HFFc6 (cell line): Measurements from ENCODE around the gene HTT-AS. TPM values are rescaled to one million over a fixed set of nuclear protein-coding genes. Genes with fewer than 3 reads are reported as not detected.

ENCODE experiments used
- DNase-seq: peaks from one replicate; pipeline ENCODE4 v3.0.0-alpha.2; 2018
- H3K27ac Mint-ChIP-seq: 2 replicates; pipeline ENCODE4 v1.8.0; 2020; ENCODE audit warnings: mild to moderate bottlenecking, mixed read lengths
- H3K27me3 Mint-ChIP-seq: 2 replicates; pipeline ENCODE4 v1.8.0; 2021; ENCODE audit warnings: mild to moderate bottlenecking, moderate library complexity, mixed read lengths; ENCODE audit not compliant: insufficient read depth
- H3K36me3 Mint-ChIP-seq: 2 replicates; pipeline ENCODE4 v1.8.0; 2021; ENCODE audit warnings: low read depth, mixed read lengths
- H3K4me1 Mint-ChIP-seq: 2 replicates; pipeline ENCODE4 v1.8.0; 2020; ENCODE audit warnings: low read depth, mixed read lengths
- H3K4me3 Mint-ChIP-seq: 2 replicates; pipeline ENCODE4 v1.8.0; 2020; ENCODE audit warnings: mild to moderate bottlenecking, moderate library complexity, mixed read lengths
- H3K9me3 Mint-ChIP-seq: 2 replicates; pipeline ENCODE4 v1.8.0; 2020; ENCODE audit warnings: mild to moderate bottlenecking, mixed read lengths
- CTCF ChIP-seq: fragments of 200-600 bp; sonication (generic); IDR thresholded peaks from 2 replicates; pipeline ENCODE4 v1.5.0; 2021; ENCODE audit warnings: antibody characterized with exemption, mild to moderate bottlenecking
- long read RNA-seq: library from polyadenylated mRNA; unstranded; transcript quantifications from one replicate; pipeline ENCODE4 v2.0.0, GENCODE V29; 2019
- total RNA-seq, 6 experiments: library from RNA; stranded (reverse); fragmentation: NEBNext Ultra II Directional; extraction: Animal tissue kit (Norgen Biotek cat#: 25700); gene quantifications; 2 replicates in 1 of 6; 3 replicates in 5 of 6; pipeline ENCODE4 v1.2.3, GENCODE V29; 2021

The HTT-AS gene
- not detected for total RNA-seq
- long read RNA-seq = 0 reads

- H3K4me3 Mint-ChIP-seq = peak within 1 kb of the TSS; percentile 97
Observed at GRCh38 chr4:3074078-3074845, at the start of gene HTT-AS, which contains the start of gene HTT. TSS of gene HTT-AS (minus strand) at chr4:3074538. TSS of gene HTT (plus strand) at chr4:3074681. CDS start at chr4:3074826, 145 bp downstream.

GRCh38 chr4:3123181-3123671, 48.9 kb upstream of the HTT-AS start:
- Mint-ChIP-seq H3K9me3 (no peaks in the 10 kb centered on the region), H3K4me1 (peaks cover 53% of the 10 kb centered on the region), H3K27ac (peak overlapping the region; percentile 97), H3K27me3 (no peaks in the 10 kb centered on the region; the same call in 1 of the 2 replicates), H3K36me3 (peaks cover 28% of the 10 kb centered on the region), H3K4me3 (peak overlapping the region; percentile 40)
- TF ChIP-seq CTCF = no peak
- DNase-seq = peak; percentile 52

More at GRCh38 chr4:3074078-3074845, at the start of gene HTT-AS, which contains the start of gene HTT:
- Mint-ChIP-seq H3K27me3 (no peaks in the 10 kb centered on the region; the same call in 1 of the 2 replicates), H3K9me3 (no peaks in the 10 kb centered on the region), H3K27ac (peak within 1 kb of the TSS; percentile 98), H3K4me1 (peaks cover 39% of the 10 kb centered on the region), H3K36me3 (no peaks in the 10 kb centered on the region)
- peak; percentile 23; the same call in 1 of the 2 replicates for TF ChIP-seq CTCF
- peak; percentile 89 for DNase-seq

- no peaks in the 10 kb centered on the region; the same call in 1 of the 2 replicates for H3K27me3 Mint-ChIP-seq
- peak; percentile 71 for DNase-seq
- peaks cover 21% of the 10 kb centered on the region for H3K36me3 Mint-ChIP-seq
- peak overlapping the region; percentile 61 for H3K4me3 Mint-ChIP-seq
- no peaks in the 10 kb centered on the region for H3K9me3 Mint-ChIP-seq
- no peak for TF ChIP-seq CTCF
- H3K27ac Mint-ChIP-seq = peak overlapping the region; percentile 97
- peaks cover 54% of the 10 kb centered on the region for H3K4me1 Mint-ChIP-seq
Observed at GRCh38 chr4:3122081-3122563, 47.8 kb upstream of the HTT-AS start.

GRCh38 chr4:3121596-3121995, 47.3 kb upstream of the HTT-AS start:
- Mint-ChIP-seq H3K27me3 (no peaks in the 10 kb centered on the region), H3K9me3 (no peaks in the 10 kb centered on the region), H3K4me1 (peaks cover 54% of the 10 kb centered on the region), H3K36me3 (peaks cover 20% of the 10 kb centered on the region), H3K4me3 (no peak overlapping the region), H3K27ac (peak overlapping the region; percentile 97)
- TF ChIP-seq CTCF = no peak
- DNase-seq = no peak

- no peak for TF ChIP-seq CTCF
- no peak for DNase-seq
- no peak overlapping the region for H3K4me3 Mint-ChIP-seq
Observed at GRCh38 chr4:3121110-3121509, 46.8 kb upstream of the HTT-AS start.

More at GRCh38 chr4:3121110-3121509, 46.8 kb upstream of the HTT-AS start:
- H3K27ac Mint-ChIP-seq = peak overlapping the region; percentile 42
- peaks cover 58% of the 10 kb centered on the region for H3K4me1 Mint-ChIP-seq
- peaks cover 25% of the 10 kb centered on the region for H3K36me3 Mint-ChIP-seq
- no peaks in the 10 kb centered on the region for H3K27me3 Mint-ChIP-seq
- H3K9me3 Mint-ChIP-seq = no peaks in the 10 kb centered on the region
